Fibroblast of lung (primary cell): ENCODE measurements around the gene CLEC4F.

Source experiments
- EZH2 ChIP-seq: IDR thresholded peaks from 2 replicates; pipeline ENCODE4 v1.5.1; 2012; ENCODE audit warnings: low read length, control low read depth, mild to moderate bottlenecking; ENCODE audit errors: missing control alignments
- TF ChIP-seq, protein P1 (sequence below), 2 donors: IDR thresholded peaks in 1 of 2; conservative IDR thresholded peaks in 1 of 2; 1 replicate in 1 of 2; 2 replicates in 1 of 2; pipeline ENCODE4 v1.5.1; 2011 to 2012; ENCODE audit warnings: low read length in 2 of 2, control low read depth in 1 of 2, inconsistent platforms in 1 of 2, low read depth in 1 of 2, mild to moderate bottlenecking in 1 of 2

DNA sequence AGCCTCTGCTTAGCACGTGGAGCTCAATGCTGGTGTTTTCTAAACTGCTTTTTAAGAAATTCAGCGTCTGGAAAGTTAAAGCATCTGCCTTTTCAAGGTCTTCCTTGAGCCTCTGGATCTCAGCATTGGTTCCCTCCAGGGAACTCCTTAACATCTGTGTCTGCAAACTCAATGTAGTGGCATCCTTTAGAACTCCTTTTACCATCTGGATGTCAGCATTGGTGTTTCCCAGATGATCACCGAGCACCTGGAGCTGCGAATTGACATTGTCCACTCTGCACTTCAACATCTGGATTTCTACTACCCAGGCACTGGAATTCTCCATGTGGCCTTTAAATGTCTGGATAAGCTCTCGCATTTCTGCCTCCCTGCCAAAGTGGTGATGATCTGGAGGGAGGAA lies 3.7 kb downstream of the CLEC4F start:
- TF ChIP-seq, protein P1, sequence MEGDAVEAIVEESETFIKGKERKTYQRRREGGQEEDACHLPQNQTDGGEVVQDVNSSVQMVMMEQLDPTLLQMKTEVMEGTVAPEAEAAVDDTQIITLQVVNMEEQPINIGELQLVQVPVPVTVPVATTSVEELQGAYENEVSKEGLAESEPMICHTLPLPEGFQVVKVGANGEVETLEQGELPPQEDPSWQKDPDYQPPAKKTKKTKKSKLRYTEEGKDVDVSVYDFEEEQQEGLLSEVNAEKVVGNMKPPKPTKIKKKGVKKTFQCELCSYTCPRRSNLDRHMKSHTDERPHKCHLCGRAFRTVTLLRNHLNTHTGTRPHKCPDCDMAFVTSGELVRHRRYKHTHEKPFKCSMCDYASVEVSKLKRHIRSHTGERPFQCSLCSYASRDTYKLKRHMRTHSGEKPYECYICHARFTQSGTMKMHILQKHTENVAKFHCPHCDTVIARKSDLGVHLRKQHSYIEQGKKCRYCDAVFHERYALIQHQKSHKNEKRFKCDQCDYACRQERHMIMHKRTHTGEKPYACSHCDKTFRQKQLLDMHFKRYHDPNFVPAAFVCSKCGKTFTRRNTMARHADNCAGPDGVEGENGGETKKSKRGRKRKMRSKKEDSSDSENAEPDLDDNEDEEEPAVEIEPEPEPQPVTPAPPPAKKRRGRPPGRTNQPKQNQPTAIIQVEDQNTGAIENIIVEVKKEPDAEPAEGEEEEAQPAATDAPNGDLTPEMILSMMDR (conservative IDR thresholded peaks at IDR 0.05 in 1 of 2, IDR thresholded peaks at IDR 0.05 in 1 of 2; ENCODE audit: low read depth in 1 of 2, low read length in 2 of 2), result no peak
- TF ChIP-seq EZH2, result no peak
